K562 (cell line): ENCODE measurements around the gene MPPED2. TPM values are rescaled to one million over a fixed set of nuclear protein-coding genes. Genes with fewer than 3 reads are reported as not detected.

Source experiments
- ATAC-seq: fragments of 200-7000 bp; cut with Tn5 transposase; 3 replicates; pipeline ENCODE4 v1.9.1; 2020; ENCODE audit warnings: moderate library complexity
- BruUV-seq: library from RNA; stranded (reverse); fragments of 400-500 nt; replicated peaks from 2 replicates; lab custom pipeline; 2021; lab: Mats Ljungman, UMichigan
- CTCF ChIA-PET: fragments of 300-600 bp; formaldehyde crosslinking; extraction: SDS; loops from one replicate; lab custom pipeline; 2021; ENCODE audit warnings: low intra/inter-chr PET ratio; lab: Yijun Ruan, JAX
- POLR2A ChIA-PET: fragments of 300-600, 350-650 bp; sonication (Branson Sonifier 250); formaldehyde crosslinking; extraction: SDS; loops from one replicate; lab custom pipeline; 2021; ENCODE audit warnings: antibody characterized with exemption, inconsistent platforms; lab: Yijun Ruan, JAX
- DNase-seq, 4 experiments: peaks; one replicate each; pipeline versions ENCODE4 v3.0.0 to v3.0.0-alpha.2; 2011 to 2018; ENCODE audit warnings: low spot score in 3 of 4, mixed read lengths in 3 of 4; ENCODE audit errors: extremely low read depth in 1 of 4
- FAIRE-seq: peaks from 2 replicates; lab custom pipeline; 2011; peaks lifted over from hg19 to GRCh38; lab: Jason Lieb, UNC
- H2AFZ ChIP-seq: 2 replicates; pipeline ENCODE4 v1.6.0; 2011; ENCODE audit warnings: low read depth, low read length, control low read depth, inconsistent platforms
- H3K27ac ChIP-seq: fragments of 200-600 bp; 3 replicates; pipeline ENCODE4 v1.8.0; 2011; ENCODE audit warnings: low read depth, mild to moderate bottlenecking, control low read depth, inconsistent platforms, low read length, moderate library complexity, mixed read lengths; ENCODE audit errors: extremely low read depth
- H3K27me3 ChIP-seq, 2 experiments: fragments of 300-600 bp in 1 of 2; 2 replicates in 1 of 2; 3 replicates in 1 of 2; pipeline versions ENCODE4 v1.6.0 to v1.8.0; 2011; ENCODE audit warnings: inconsistent platforms in 2 of 2, low read length in 2 of 2, mild to moderate bottlenecking in 1 of 2, mixed read lengths in 1 of 2, moderate library complexity in 1 of 2; ENCODE audit not compliant: control insufficient read depth in 2 of 2, insufficient read depth in 2 of 2
- H3K36me3 ChIP-seq: fragments of 300-600 bp; 3 replicates; pipeline ENCODE4 v1.8.0; 2011; ENCODE audit warnings: mild to moderate bottlenecking, low read length, inconsistent platforms; ENCODE audit not compliant: control insufficient read depth, insufficient read depth
- H3K4me1 ChIP-seq, 2 experiments: fragments of 200-600 bp in 1 of 2; replicated peaks in 1 of 2; 2 replicates in 1 of 2; 3 replicates in 1 of 2; pipeline versions ENCODE4 v1.5.1 to v1.8.0; 2011; ENCODE audit warnings: inconsistent platforms in 2 of 2, low read length in 2 of 2, mild to moderate bottlenecking in 1 of 2, mixed read lengths in 1 of 2, moderate library complexity in 1 of 2; ENCODE audit not compliant: control insufficient read depth in 2 of 2, insufficient read depth in 2 of 2
- H3K4me2 ChIP-seq: 2 replicates; pipeline ENCODE4 v1.6.1; 2011; ENCODE audit warnings: low read length, control low read depth, inconsistent platforms, mixed read lengths; ENCODE audit not compliant: insufficient read depth
- H3K4me3 ChIP-seq: fragments of 200-600 bp; sonication (generic), shearing (Covaris generic); 2 replicates; pipeline ENCODE4 v1.5.1; 2016; ENCODE audit warnings: control low read depth, inconsistent platforms
- H3K79me2 ChIP-seq: fragments of 200-600 bp; 3 replicates; pipeline ENCODE4 v1.8.0; 2011; ENCODE audit warnings: low read length, inconsistent platforms; ENCODE audit not compliant: control insufficient read depth, insufficient read depth
- H3K9ac ChIP-seq, 2 experiments: 2 replicates each; pipeline versions ENCODE4 v1.6.0 to v1.6.1; 2011; ENCODE audit warnings: low read depth in 2 of 2, low read length in 2 of 2, control low read depth in 1 of 2, inconsistent platforms in 1 of 2, mild to moderate bottlenecking in 1 of 2, mixed read lengths in 1 of 2; ENCODE audit not compliant: insufficient read depth in 1 of 2
- H3K9me1 ChIP-seq: one replicate; pipeline ENCODE4 v1.6.0; 2011; ENCODE audit warnings: inconsistent platforms, mild to moderate bottlenecking, low read length, moderate library complexity; ENCODE audit not compliant: control insufficient read depth, insufficient read depth
- H3K9me3 ChIP-seq: replicated peaks from 2 replicates; pipeline ENCODE4 v1.5.1; 2011; ENCODE audit warnings: low read depth, low read length, inconsistent platforms; ENCODE audit not compliant: control insufficient read depth, insufficient read depth
- H4K20me1 ChIP-seq: replicated peaks from 2 replicates; pipeline ENCODE4 v1.6.1; 2011; ENCODE audit warnings: low read length, inconsistent platforms, mixed read lengths; ENCODE audit not compliant: control insufficient read depth, insufficient read depth
- FOXA1 ChIP-seq: fragments of 450-650 bp; IDR thresholded peaks from 2 replicates; pipeline ENCODE4 v1.6.1; 2016; ENCODE audit warnings: mild to moderate bottlenecking, borderline replicate concordance
- FOXJ3 ChIP-seq: sonication (generic); formaldehyde crosslinking; IDR thresholded peaks from 2 replicates; pipeline ENCODE4 v1.4.0; 2020; ENCODE audit warnings: mild to moderate bottlenecking, missing genetic modification reagents
- HMGXB4 ChIP-seq: sonication (generic); formaldehyde crosslinking; IDR thresholded peaks from 2 replicates; pipeline ENCODE4 v1.8.1; 2023; ENCODE audit warnings: mild to moderate bottlenecking, missing genetic modification reagents
- NEUROD1 ChIP-seq: fragments of 150-350 bp; IDR thresholded peaks from 2 replicates; pipeline ENCODE4 v1.6.1; 2014; ENCODE audit warnings: borderline replicate concordance, low read length, low read depth; ENCODE audit not compliant: partially characterized antibody
- PURB ChIP-seq: sonication (generic); formaldehyde crosslinking; IDR thresholded peaks from 2 replicates; pipeline ENCODE4 v1.9.0; 2021; ENCODE audit warnings: low read depth, mild to moderate bottlenecking, missing genetic modification reagents
- SMARCE1 ChIP-seq: fragments of 450-650 bp; IDR thresholded peaks from 2 replicates; pipeline ENCODE4 v1.7.1; 2016; ENCODE audit warnings: mild to moderate bottlenecking
- TGIF2 ChIP-seq: sonication (generic); formaldehyde crosslinking; IDR thresholded peaks from 2 replicates; pipeline ENCODE4 v1.8.1; 2022; ENCODE audit warnings: mild to moderate bottlenecking, missing genetic modification reagents, moderate library complexity
- THAP12 ChIP-seq: fragments of 250-450 bp; sonication (Bioruptor Pico); IDR thresholded peaks from 2 replicates; pipeline ENCODE4 v1.9.0; 2021; ENCODE audit warnings: mild to moderate bottlenecking, inconsistent platforms
- U2AF1 ChIP-seq: fragments of 200-400 bp; formaldehyde crosslinking; optimal IDR thresholded peaks from 2 replicates; pipeline ENCODE3; 2017; ENCODE audit warnings: mild to moderate bottlenecking, low read depth, low read length, moderate library complexity
- ZBTB1 ChIP-seq: sonication (generic); formaldehyde crosslinking; IDR thresholded peaks from 2 replicates; pipeline ENCODE4 v1.8.1; 2023; ENCODE audit warnings: missing genetic modification reagents, low read depth, mild to moderate bottlenecking, borderline replicate concordance
- ZKSCAN8 ChIP-seq: fragments of 200-800 bp; sonication (Bioruptor generic); IDR thresholded peaks from 2 replicates; pipeline ENCODE4 v1.6.1; 2016; ENCODE audit warnings: missing genetic modification characterization, missing compliant biosample characterization
- WGBS: fragments of 100-300 bp; shearing (Covaris generic); methylation state at CpG from one replicate; pipeline ENCODE4 v1.1.6; 2016; ENCODE audit warnings: low coverage, mixed read lengths; ENCODE audit not compliant: insufficient coverage; ENCODE audit errors: missing lambda C conversion rate; 5-methylcytosine and 5-hydroxymethylcytosine counted together
- in situ Hi-C: fragments of 300-500 bp; cut with MboI; formaldehyde crosslinking; loops from 4 replicates; pipeline ENCODE4 v1.15.0; 2018; ENCODE audit warnings: inconsistent platforms, mixed read lengths
- intact Hi-C: fragments of 100-400 bp; cut with micrococcal nuclease; formaldehyde crosslinking; loops from 2 replicates; pipeline ENCODE4 v1.14.2; 2022
- polyA plus RNA-seq, 8 experiments: library from polyadenylated mRNA; depleted of rRNA in 4 of 8; stranded (reverse) in 5 of 8; unstranded in 3 of 8; fragments of >200 nt; fragmentation: Nextera tagmentation in 2 of 8; fragmentation: Illumina TruSeq in 1 of 8; extraction: Ambion mirVana in 2 of 8; extraction: Trizol in 1 of 8; gene quantifications; 2 replicates each; pipeline versions ENCODE4 v1.2.1 to v1.2.3, GENCODE V29; 2011 to 2014; ENCODE audit warnings: inconsistent platforms in 1 of 8, missing spikeins in 1 of 8
- total RNA-seq, 7 experiments: library from RNA; depleted of rRNA in 6 of 7; stranded (reverse); fragments of >200 nt in 6 of 7; fragmentation: Illumina TruSeq in 2 of 7; extraction: Trizol in 2 of 7; gene quantifications; 2 replicates each; pipeline versions ENCODE4 v1.2.1 to v1.2.3, GENCODE V29; 2011 to 2021; ENCODE audit warnings: low replicate concordance in 1 of 7

MPPED2 gene
- total and polyA plus RNA-seq, 9 of the 15 experiments (the other 6 are each of a cell fraction or from before 2014, with no cell fraction given) = not detected

DNA sequence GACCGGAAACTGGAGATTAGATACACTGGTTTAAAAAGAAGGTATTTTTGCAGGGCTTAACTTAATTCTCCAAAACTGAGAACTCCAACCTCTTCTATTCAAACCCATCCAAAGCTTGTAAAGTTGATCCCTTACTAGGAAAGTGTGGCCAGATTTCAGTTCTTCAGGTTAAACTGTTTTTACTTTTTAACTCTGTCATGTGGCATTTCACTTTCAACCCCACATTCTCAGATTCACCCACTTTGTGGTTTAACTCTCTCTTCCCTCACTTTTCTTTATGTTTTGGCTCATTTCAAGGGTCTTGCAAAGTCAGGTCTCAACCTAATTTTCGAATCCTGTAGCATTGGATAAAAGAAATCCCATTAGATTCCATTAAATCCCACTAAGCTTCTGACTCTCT, 75.4 kb downstream of the MPPED2 start:
- Histone ChIP-seq H4K20me1 (no peaks in the 10 kb centered on the region), H3K79me2 (no peaks in the 10 kb centered on the region), H3K9me3 (no peaks in the 10 kb centered on the region), H3K4me2 (no peak overlapping the region), H2AFZ (no peak overlapping the region), H3K36me3 (no peaks in the 10 kb centered on the region), H3K27me3 (no peaks in the 10 kb centered on the region), H3K4me3 (no peak overlapping the region), H3K27ac (no peak overlapping the region), H3K4me1 (no peaks in the 10 kb centered on the region), H3K9me1 (no peaks in the 10 kb centered on the region), H3K9ac (no peak overlapping the region)
- DNase-seq (no peak), ATAC-seq (no peak), FAIRE-seq (no peak)
- BruUV-seq = no TSS peak
- intact Hi-C loops (no loop called here), in situ Hi-C loops (no loop called here)
- TF ChIP-seq PURB (CRISPR knock-in tag) (no peak), ZKSCAN8 (CRISPR knock-in tag) (no peak), NEUROD1 (no peak), THAP12 (CRISPR knock-in tag) (no peak), ZBTB1 (CRISPR knock-in tag) (no peak), U2AF1 (no peak), TGIF2 (CRISPR knock-in tag) (no peak), HMGXB4 (no peak), FOXJ3 (no peak), SMARCE1 (no peak), FOXA1 (no peak)
- POLR2A ChIA-PET = no interaction called here
- CTCF ChIA-PET = no interaction called here
- 0% methylated on average over 2 of the region's 2 CpGs for WGBS
